Thymus (tissue), 11 donors: ENCODE measurements around the gene TSPOAP1. TPM values are rescaled to one million over a fixed set of nuclear protein-coding genes. Genes with fewer than 3 reads are reported as not detected.

Source experiments
- DNase-seq, 9 donors: peaks; one replicate each; pipeline ENCODE4 v3.0.0-alpha.2; 2013; ENCODE audit warnings: low spot score in 9 of 9, low read depth in 6 of 9, missing footprints in 1 of 9
- H3K27ac ChIP-seq, 2 donors: one replicate each; pipeline ENCODE4 v1.5.1; 2013; ENCODE audit warnings: control low read depth in 1 of 2, low read depth in 1 of 2, low read length in 1 of 2, mild to moderate bottlenecking in 1 of 2, moderate library complexity in 1 of 2
- H3K27me3 ChIP-seq, 2 donors: one replicate each; pipeline ENCODE4 v1.5.1; 2013; ENCODE audit warnings: low read length in 1 of 2; ENCODE audit not compliant: control insufficient read depth in 2 of 2, insufficient read depth in 1 of 2
- H3K36me3 ChIP-seq, 2 donors: one replicate each; pipeline ENCODE4 v1.5.1; 2013; ENCODE audit warnings: low read length in 1 of 2, mild to moderate bottlenecking in 1 of 2, moderate library complexity in 1 of 2; ENCODE audit not compliant: control insufficient read depth in 2 of 2, insufficient read depth in 2 of 2
- H3K4me1 ChIP-seq, 2 donors: one replicate each; pipeline ENCODE4 v1.5.1; 2013; ENCODE audit warnings: low read length in 2 of 2; ENCODE audit not compliant: control insufficient read depth in 2 of 2, insufficient read depth in 2 of 2
- H3K4me3 ChIP-seq, 2 donors: one replicate each; pipeline ENCODE4 v1.5.1; 2013; ENCODE audit warnings: low read length in 2 of 2, control low read depth in 1 of 2, mild to moderate bottlenecking in 1 of 2
- H3K9me3 ChIP-seq, 2 donors: one replicate each; pipeline ENCODE4 v1.5.1; 2013; ENCODE audit warnings: low read length in 1 of 2, mild to moderate bottlenecking in 1 of 2; ENCODE audit not compliant: control insufficient read depth in 2 of 2, insufficient read depth in 1 of 2
- WGBS: extraction: QIAGEN DNeasy Blood & Tissue Kit; methylation state at CpG from one replicate; pipeline ENCODE4 v1.1.7; 2013; 5-methylcytosine and 5-hydroxymethylcytosine counted together
- polyA plus RNA-seq: library from polyadenylated mRNA; stranded (reverse); fragments of 200-250 nt; gene quantifications from one replicate; pipeline ENCODE4 v1.2.3, GENCODE V29; 2013
- total RNA-seq: library from RNA; stranded (reverse); fragments of 120-200 nt; gene quantifications from one replicate; pipeline ENCODE4 v1.2.4, GENCODE V29; 2013
- donor health status: healthy.

Gene TSPOAP1
- total and polyA plus RNA-seq, 2 donors: 12.1 to 45.2 TPM

GRCh38 chr17:58371300-58371950 is 42.8 kb upstream of the TSPOAP1 start:
- H3K27me3 ChIP-seq: no peaks in the 10 kb centered on the region
- no peak overlapping the region for H3K27ac ChIP-seq
- H3K4me3 ChIP-seq: no peak overlapping the region
- H3K36me3 ChIP-seq: peaks cover 0 to 4% of the 10 kb centered on the region in 2 donors
- peaks cover 1 to 19% of the 10 kb centered on the region in 2 donors for H3K4me1 ChIP-seq
- DNase-seq: no peak
- H3K9me3 ChIP-seq: no peaks in the 10 kb centered on the region
- 93% methylated on average over 6 of the region's 6 CpGs for WGBS

GRCh38 chr17:58370716-58371115 is 42.1 kb upstream of the TSPOAP1 start:
- Histone ChIP-seq H3K4me3 (no peak overlapping the region), H3K4me1 (peaks cover 8 to 23% of the 10 kb centered on the region in 2 donors), H3K36me3 (peaks cover 0 to 4% of the 10 kb centered on the region in 2 donors), H3K27me3 (no peaks in the 10 kb centered on the region), H3K27ac (no peak overlapping the region), H3K9me3 (no peaks in the 10 kb centered on the region)
- no peak for DNase-seq
- WGBS: 91% methylated on average over 9 of the region's 9 CpGs

- peaks cover 0 to 4% of the 10 kb centered on the region in 2 donors for H3K36me3 ChIP-seq
- H3K4me1 ChIP-seq: peaks cover 11 to 27% of the 10 kb centered on the region in 2 donors
- H3K27me3 ChIP-seq: no peaks in the 10 kb centered on the region
- H3K27ac ChIP-seq: no peak overlapping the region
- DNase-seq: no peak
- WGBS: 97% methylated on average over 5 of the region's 5 CpGs
- H3K9me3 ChIP-seq: no peaks in the 10 kb centered on the region
- H3K4me3 ChIP-seq: no peak overlapping the region
Measured at GRCh38 chr17:58370309-58370708, 41.7 kb upstream of the TSPOAP1 start.

GRCh38 chr17:58369214-58370031 is 40.8 kb upstream of the TSPOAP1 start:
- no peak overlapping the region for H3K4me3 ChIP-seq
- H3K36me3 ChIP-seq: peaks cover 0 to 4% of the 10 kb centered on the region in 2 donors
- WGBS: 94% methylated on average over 5 of the region's 5 CpGs
- no peak overlapping the region for H3K27ac ChIP-seq
- H3K27me3 ChIP-seq: no peaks in the 10 kb centered on the region
- H3K4me1 ChIP-seq: peaks cover 11 to 34% of the 10 kb centered on the region in 2 donors
- DNase-seq: no peak
- H3K9me3 ChIP-seq: no peaks in the 10 kb centered on the region

- no peak overlapping the region for H3K27ac ChIP-seq
- peak in 1 of 9 donors; percentile 18 for DNase-seq
- no peaks in the 10 kb centered on the region for H3K27me3 ChIP-seq
- H3K36me3 ChIP-seq: peaks cover 0 to 4% of the 10 kb centered on the region in 2 donors
- no peak overlapping the region for H3K4me3 ChIP-seq
- WGBS: 94% methylated on average over 3 of the region's 3 CpGs
- peaks cover 11 to 40% of the 10 kb centered on the region in 2 donors for H3K4me1 ChIP-seq
- H3K9me3 ChIP-seq: no peaks in the 10 kb centered on the region
Measured at GRCh38 chr17:58368860-58369213, 40.2 kb upstream of the TSPOAP1 start.

GRCh38 chr17:58367461-58367860 is 38.9 kb upstream of the TSPOAP1 start:
- Histone ChIP-seq H3K27ac (no peak overlapping the region), H3K27me3 (no peaks in the 10 kb centered on the region), H3K4me3 (no peak overlapping the region), H3K4me1 (peaks cover 11 to 44% of the 10 kb centered on the region in 2 donors), H3K9me3 (no peaks in the 10 kb centered on the region), H3K36me3 (peaks cover 0 to 4% of the 10 kb centered on the region in 2 donors)
- DNase-seq: no peak
- WGBS: 98% methylated on average over 3 of the region's 3 CpGs

- Histone ChIP-seq H3K4me1 (peaks cover 11 to 41% of the 10 kb centered on the region in 2 donors), H3K9me3 (no peaks in the 10 kb centered on the region), H3K27ac (no peak overlapping the region), H3K4me3 (no peak overlapping the region), H3K36me3 (peaks cover 0 to 4% of the 10 kb centered on the region in 2 donors), H3K27me3 (no peaks in the 10 kb centered on the region)
- peak in 2 of 9 donors; percentile 42 to 52 for DNase-seq
- 67% methylated on average over 5 of the region's 5 CpGs for WGBS
Measured at GRCh38 chr17:58365980-58366595, 37.5 kb upstream of the TSPOAP1 start.

GRCh38 chr17:58365185-58365979 is 36.8 kb upstream of the TSPOAP1 start:
- Histone ChIP-seq H3K27ac (no peak overlapping the region), H3K36me3 (peaks cover 0 to 2% of the 10 kb centered on the region in 2 donors), H3K27me3 (no peaks in the 10 kb centered on the region), H3K4me1 (peaks cover 11 to 41% of the 10 kb centered on the region in 2 donors), H3K9me3 (no peaks in the 10 kb centered on the region), H3K4me3 (no peak overlapping the region)
- no peak for DNase-seq
